Measurements from ENCODE around the gene DLGAP1.
A peak's percentile ranks its signal among the peaks of the same experiment; 100 is the strongest.

Gene DLGAP1

DNA sequence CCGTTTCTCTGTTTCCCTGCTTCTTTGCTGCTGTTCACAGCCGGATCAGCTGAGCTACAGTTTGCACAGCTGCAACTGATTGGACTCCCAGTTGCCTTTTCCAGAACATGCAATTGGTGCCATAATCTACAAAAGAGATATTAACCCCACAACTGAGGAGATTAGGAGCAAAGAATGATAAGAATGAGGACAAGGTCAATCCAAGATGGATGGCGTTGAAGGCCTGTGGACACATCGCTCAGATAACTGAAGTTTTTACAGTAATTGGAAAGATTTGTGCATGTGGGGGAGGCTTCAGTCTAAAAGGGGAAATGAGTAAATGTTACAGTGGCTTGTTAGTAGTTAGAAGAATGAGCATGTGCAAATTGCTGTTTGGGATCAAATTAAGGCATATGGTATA, 741.9 kb downstream of the DLGAP1 start:
- TF ChIP-seq, protein P1, sequence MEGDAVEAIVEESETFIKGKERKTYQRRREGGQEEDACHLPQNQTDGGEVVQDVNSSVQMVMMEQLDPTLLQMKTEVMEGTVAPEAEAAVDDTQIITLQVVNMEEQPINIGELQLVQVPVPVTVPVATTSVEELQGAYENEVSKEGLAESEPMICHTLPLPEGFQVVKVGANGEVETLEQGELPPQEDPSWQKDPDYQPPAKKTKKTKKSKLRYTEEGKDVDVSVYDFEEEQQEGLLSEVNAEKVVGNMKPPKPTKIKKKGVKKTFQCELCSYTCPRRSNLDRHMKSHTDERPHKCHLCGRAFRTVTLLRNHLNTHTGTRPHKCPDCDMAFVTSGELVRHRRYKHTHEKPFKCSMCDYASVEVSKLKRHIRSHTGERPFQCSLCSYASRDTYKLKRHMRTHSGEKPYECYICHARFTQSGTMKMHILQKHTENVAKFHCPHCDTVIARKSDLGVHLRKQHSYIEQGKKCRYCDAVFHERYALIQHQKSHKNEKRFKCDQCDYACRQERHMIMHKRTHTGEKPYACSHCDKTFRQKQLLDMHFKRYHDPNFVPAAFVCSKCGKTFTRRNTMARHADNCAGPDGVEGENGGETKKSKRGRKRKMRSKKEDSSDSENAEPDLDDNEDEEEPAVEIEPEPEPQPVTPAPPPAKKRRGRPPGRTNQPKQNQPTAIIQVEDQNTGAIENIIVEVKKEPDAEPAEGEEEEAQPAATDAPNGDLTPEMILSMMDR (IDR thresholded peaks at IDR 0.05; ENCODE audit: low read depth, low read length) = no peak
- peak in 1 of 2 donors; percentile 73 for DNase-seq (ENCODE audit: low read depth in 2 of 2)
- no peak overlapping the region for H3K4me3 ChIP-seq (replicated peaks in 1 of 2; ENCODE audit: low read depth in 2 of 2, low read length in 2 of 2)

DNA sequence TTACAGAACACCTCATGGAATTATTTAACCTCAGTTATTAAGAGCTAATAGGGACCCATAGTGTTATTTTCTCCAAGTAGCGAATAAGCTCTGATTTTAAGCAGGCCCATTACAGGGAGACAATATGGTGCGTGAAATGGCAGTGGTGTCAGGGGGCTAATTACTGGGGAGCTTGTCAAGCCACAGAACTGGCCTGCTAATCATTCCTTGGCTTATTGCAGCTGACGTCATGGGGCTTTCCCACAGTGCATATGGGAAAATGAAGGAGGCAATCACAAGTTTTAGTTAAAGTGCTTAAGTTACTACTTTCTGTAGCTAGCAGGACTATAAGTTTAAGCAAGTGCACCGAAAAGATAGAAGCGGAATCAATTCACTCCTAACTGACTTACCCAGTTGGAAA, 742.6 kb downstream of the DLGAP1 start:
- DNase-seq (ENCODE audit: low read depth in 2 of 2) = peak in 1 of 2 donors; percentile 15
- no peak overlapping the region for H3K4me3 ChIP-seq (replicated peaks in 1 of 2; ENCODE audit: low read depth in 2 of 2, low read length in 2 of 2)
- TF ChIP-seq, protein P1 (IDR thresholded peaks at IDR 0.05; ENCODE audit: low read depth, low read length) = no peak

DNA sequence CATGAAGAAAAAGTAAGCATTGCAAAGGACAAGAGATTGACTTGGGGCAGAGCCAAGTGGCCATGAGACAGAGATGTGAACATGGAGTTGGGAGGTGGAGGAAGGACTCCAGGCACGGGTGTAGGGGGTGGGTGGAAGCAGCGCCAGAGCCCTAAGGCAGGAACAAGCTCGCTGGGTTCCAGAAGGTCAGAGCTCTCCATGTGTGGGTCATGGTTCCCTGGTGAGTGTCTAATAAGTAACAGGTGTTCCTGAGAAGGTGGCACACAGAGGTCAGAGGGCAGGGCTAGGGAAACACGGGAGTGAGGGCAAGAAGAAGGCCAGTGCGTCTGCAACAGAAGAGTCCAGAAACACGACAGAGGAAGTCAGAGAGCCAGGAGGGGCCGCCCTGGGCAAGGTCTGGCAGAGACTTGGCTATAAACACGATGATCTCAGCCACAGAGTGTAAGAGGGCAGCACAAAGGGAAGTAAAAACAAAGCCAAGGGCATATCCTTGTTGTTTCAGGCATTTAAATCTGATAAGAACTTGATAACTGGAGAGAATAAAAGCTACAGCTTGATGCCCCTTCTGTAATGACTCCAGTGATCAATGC, 744.3 kb downstream of the DLGAP1 start:
- TF ChIP-seq, protein P1 (IDR thresholded peaks at IDR 0.05; ENCODE audit: low read depth, low read length) = no peak
- no peak overlapping the region for H3K4me3 ChIP-seq (replicated peaks in 1 of 2; ENCODE audit: low read depth in 2 of 2, low read length in 2 of 2)
- peak in 1 of 2 donors; percentile 25 for DNase-seq (ENCODE audit: low read depth in 2 of 2)

DNA sequence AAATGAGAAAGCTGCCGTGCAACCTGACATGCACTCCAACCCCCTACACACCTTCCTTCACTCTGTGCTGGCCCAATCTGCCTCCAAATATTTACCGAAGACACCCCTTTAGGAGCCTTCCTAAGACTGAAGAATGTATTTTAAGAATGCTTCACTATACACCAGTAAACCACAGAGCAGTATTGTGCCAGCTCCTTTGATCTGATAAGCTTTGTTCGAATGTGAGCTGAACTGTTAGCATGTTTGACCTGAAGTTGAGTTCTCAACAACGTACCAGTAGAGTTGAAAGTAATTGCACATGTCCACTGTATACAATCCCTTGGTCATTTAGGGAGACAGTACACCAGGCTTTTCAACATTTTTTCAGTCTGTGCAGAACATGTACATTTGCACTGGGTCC, 745.9 kb downstream of the DLGAP1 start:
- TF ChIP-seq, protein P1 (IDR thresholded peaks at IDR 0.05; ENCODE audit: low read depth, low read length) = no peak
- no peak for DNase-seq (ENCODE audit: low read depth in 2 of 2)
- H3K4me3 ChIP-seq (replicated peaks in 1 of 2; ENCODE audit: low read depth in 2 of 2, low read length in 2 of 2) = no peak overlapping the region

DNA sequence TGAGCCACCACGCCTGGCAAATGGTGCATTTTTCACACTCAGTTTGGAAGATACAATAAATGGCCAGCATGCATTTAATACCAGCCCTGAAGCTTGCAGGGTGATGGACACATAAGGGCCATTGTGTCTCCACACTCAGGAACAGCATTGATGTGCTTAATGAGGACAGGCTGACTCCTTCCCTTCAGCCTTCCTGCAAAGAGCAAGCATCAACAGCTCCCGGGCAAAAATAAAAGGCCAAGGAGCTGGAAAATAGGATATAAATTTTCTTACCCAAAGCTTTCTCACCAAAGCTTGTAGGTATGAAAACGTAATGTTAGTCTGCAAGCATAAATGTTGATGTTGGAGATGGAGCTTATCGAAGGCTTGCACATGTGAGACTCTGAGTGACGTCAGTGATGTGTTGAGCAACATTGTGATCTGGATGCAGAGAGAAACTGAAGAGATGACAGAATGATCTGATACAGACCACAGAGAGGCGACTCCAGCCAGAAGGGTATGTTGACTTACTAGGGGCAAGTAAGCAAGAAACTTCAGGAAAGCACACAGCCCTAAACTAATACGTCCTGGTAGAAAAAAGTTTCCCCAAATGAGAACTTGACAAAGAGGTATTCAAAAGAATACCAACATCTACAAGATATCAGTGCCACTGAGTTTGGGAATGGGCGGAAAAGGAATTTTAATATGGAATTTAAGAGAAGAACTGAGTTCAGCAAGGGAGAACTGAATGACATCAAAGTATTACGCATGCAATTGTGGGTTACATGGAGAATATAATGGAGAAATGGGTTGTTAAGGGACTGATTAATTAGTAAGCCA, 748.6 kb downstream of the DLGAP1 start:
- TF ChIP-seq, protein P1 (IDR thresholded peaks at IDR 0.05; ENCODE audit: low read depth, low read length) = no peak
- peak; percentile 58 to 74 for DNase-seq (ENCODE audit: low read depth in 2 of 2)
- no peak overlapping the region for H3K4me3 ChIP-seq (replicated peaks in 1 of 2; ENCODE audit: low read depth in 2 of 2, low read length in 2 of 2)

DNA sequence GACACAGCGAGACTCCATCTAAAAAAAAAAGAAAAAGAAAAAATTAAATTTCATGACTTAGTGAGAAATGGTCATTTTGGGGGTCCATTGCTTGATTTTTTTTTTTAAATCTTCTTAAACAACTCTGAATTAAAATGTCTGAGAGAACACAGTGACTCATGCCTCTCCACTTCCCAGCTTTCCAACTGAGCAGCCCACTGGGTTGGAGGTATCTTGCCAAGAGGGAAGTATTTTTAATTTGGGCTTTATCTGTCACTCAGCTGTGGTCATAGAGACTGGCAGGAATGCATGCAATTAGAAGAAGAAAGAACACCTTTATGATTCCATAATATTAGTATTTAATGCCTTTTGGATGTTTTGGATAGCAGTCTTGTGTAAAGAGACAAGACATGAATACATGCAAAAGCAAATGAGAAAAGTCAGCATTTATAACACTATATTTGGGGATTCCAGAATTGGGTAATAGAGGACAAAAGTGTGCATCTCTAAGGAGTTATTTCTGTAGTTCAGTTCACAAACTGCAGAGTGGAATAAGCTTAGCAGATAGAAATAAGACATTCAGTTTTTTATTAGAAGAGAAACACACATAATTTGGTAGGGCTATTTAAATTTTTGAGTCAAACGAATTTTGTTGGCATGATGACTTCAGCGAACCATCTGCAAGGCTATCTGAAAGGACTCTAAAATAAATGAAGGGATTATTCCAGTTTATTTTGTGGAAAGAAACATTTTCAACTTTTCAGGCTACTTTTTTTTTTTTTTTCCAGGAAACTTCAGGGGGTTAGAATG, 750.4 kb downstream of the DLGAP1 start:
- H3K4me3 ChIP-seq (replicated peaks in 1 of 2; ENCODE audit: low read depth in 2 of 2, low read length in 2 of 2) = no peak overlapping the region
- DNase-seq (ENCODE audit: low read depth in 2 of 2) = peak in 1 of 2 donors; percentile 36
- TF ChIP-seq, protein P1 (IDR thresholded peaks at IDR 0.05; ENCODE audit: low read depth, low read length) = no peak
